ENCODE results near the gene SUPT3H.

SUPT3H gene

GRCh38 chr6:45377554-45378333 is at the start of gene SUPT3H:
Gene SUPT3H (minus strand): TSS chr6:45377934.
- peak; percentile 97 for DNase-seq (ENCODE audit: low read depth)
- H3K4me3 ChIP-seq (ENCODE audit: low read depth, low read length) = peak within 1 kb of the TSS; percentile 84
- peak; percentile 22 for TF ChIP-seq CTCF (IDR thresholded peaks at IDR 0.05; ENCODE audit: insufficient read depth, low read depth, low read length, missing control alignments)

GRCh38 chr6:45426251-45426650 is 48.5 kb upstream of the SUPT3H start:
- DNase-seq (ENCODE audit: low read depth) = no peak
- no peak overlapping the region for H3K4me3 ChIP-seq (ENCODE audit: low read depth, low read length)
- TF ChIP-seq CTCF (IDR thresholded peaks at IDR 0.05; ENCODE audit: insufficient read depth, low read depth, low read length, missing control alignments) = no peak

DNA sequence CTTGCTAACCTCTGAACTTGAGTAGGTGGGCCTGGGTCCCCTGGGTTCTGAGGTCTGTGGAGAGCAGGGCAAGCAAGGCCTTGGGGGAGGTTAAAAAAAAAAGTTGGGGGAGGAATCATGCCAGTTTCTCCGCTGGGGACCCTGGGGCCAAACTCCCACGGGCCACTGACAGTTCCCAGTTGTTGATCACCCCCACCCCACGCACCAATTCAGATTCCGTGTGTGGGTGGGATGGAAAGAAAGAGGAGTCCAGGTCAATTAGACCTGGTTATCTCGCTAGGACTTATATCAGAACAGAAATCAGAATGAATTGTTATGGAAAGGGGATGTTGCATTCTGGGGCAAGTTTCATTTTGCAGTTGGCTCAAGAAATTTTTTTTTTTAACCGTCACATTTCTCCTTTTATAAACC is 46.7 kb upstream of the SUPT3H start:
- no peak for TF ChIP-seq CTCF (IDR thresholded peaks at IDR 0.05; ENCODE audit: insufficient read depth, low read depth, low read length, missing control alignments)
- DNase-seq (ENCODE audit: low read depth) = no peak
- H3K4me3 ChIP-seq (ENCODE audit: low read depth, low read length) = no peak overlapping the region

- TF ChIP-seq CTCF (IDR thresholded peaks at IDR 0.05; ENCODE audit: insufficient read depth, low read depth, low read length, missing control alignments) = no peak
- H3K4me3 ChIP-seq (ENCODE audit: low read depth, low read length) = no peak overlapping the region; the same call in 1 of the 2 replicates
- DNase-seq (ENCODE audit: low read depth) = peak; percentile 17
Measured at GRCh38 chr6:45423824-45424450, 46.2 kb upstream of the SUPT3H start.

- TF ChIP-seq CTCF (IDR thresholded peaks at IDR 0.05; ENCODE audit: insufficient read depth, low read depth, low read length, missing control alignments) = no peak
- DNase-seq (ENCODE audit: low read depth) = no peak
- peak overlapping the region; percentile 34 for H3K4me3 ChIP-seq (ENCODE audit: low read depth, low read length)
Measured at GRCh38 chr6:45423111-45423823, 45.5 kb upstream of the SUPT3H start.

- DNase-seq (ENCODE audit: low read depth) = peak; percentile 52
- TF ChIP-seq CTCF (IDR thresholded peaks at IDR 0.05; ENCODE audit: insufficient read depth, low read depth, low read length, missing control alignments) = no peak
- peak overlapping the region; percentile 36 for H3K4me3 ChIP-seq (ENCODE audit: low read depth, low read length)
Measured at GRCh38 chr6:45422503-45423110, 44.9 kb upstream of the SUPT3H start.
